ENCODE measurements around the gene UBE2V1.

The UBE2V1 gene

DNA sequence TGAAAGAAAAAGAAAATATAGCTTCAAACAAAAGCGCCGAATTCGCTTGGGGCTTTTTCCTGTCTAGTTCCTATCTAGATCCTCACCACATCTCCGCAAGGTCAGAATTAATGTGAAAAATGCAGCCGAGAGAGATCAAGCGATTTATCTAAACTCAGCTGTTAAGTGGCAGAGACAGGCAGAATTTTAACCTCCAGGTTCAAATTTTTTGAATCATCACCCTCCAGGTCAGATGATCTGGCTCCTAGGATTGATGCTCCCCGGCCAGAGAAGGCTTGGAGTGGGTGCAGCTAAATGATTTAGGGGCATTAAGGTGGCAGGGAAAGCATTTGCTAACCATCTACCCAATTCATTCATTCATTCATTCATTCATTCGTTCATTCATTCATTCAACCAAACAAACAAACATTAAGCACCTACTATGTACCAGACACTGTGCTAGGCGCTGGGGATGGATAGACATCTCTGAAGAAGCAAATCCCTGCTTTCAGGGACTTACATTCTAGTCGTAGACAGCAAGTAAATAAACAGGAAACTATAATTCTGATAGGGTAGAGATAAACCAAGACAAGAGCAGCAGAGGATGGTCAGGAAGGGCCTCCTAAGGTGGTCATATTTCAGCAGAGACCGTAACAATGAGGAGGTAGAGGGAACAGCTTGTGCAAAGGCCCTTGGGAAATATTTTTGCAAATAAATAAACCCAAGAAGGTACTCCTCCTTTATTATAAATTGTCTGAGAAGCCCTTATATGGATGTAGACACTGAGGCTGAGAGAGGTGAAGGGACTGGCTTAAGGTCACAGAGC lies 672 bp upstream of the UBE2V1 start:
- peak overlapping the region; percentile 83 to 89 for H3K4me3 ChIP-seq (ENCODE audit: low read length in 2 of 2)
- H3K4me1 ChIP-seq (ENCODE audit: control insufficient read depth in 2 of 2, insufficient read depth in 1 of 2, low read depth in 1 of 2, low read length in 2 of 2): peaks cover 12 to 15% of the 10 kb centered on the region in 2 donors
- H4K8ac ChIP-seq (ENCODE audit: low read depth, low read length): no peak overlapping the region
- H3K23ac ChIP-seq (ENCODE audit: low read depth, low read length, poor library complexity): no peak overlapping the region
- no peak for DNase-seq (ENCODE audit: low spot score)
- no peaks in the 10 kb centered on the region for H3K27me3 ChIP-seq (ENCODE audit: control insufficient read depth in 3 of 3, insufficient read depth in 3 of 3, low read depth in 1 of 3, low read length in 3 of 3)
- no CpG with 5 or more reads among the region's 11 CpGs for WGBS, 2 donors (ENCODE audit: extremely low coverage in 2 of 2, insufficient read length in 2 of 2, insufficient replicate concordance in 1 of 2)
- H3K14ac ChIP-seq (ENCODE audit: low read length): no peak overlapping the region
- peaks cover 4% of the 10 kb centered on the region for H3K79me1 ChIP-seq (ENCODE audit: low read depth, low read length)
- H3K18ac ChIP-seq (ENCODE audit: low read length): peak overlapping the region; percentile 89
- H4K91ac ChIP-seq (ENCODE audit: low read depth, low read length, poor library complexity): no peak overlapping the region
- peak overlapping the region; percentile 72 for H3K27ac ChIP-seq (replicated peaks; ENCODE audit: low read length)
- H2BK120ac ChIP-seq (ENCODE audit: low read depth, low read length): no peak overlapping the region
- H3K9me3 ChIP-seq (replicated peaks in 1 of 2; ENCODE audit: control insufficient read depth in 2 of 2, insufficient read depth in 1 of 2, low read depth in 1 of 2, low read length in 2 of 2): no peaks in the 10 kb centered on the region
- H2BK15ac ChIP-seq (ENCODE audit: low read length): no peak overlapping the region
- H3K4ac ChIP-seq (ENCODE audit: low read length): no peak overlapping the region
- no peak overlapping the region for H2BK12ac ChIP-seq (ENCODE audit: low read length)
- no peak overlapping the region for H2AK5ac ChIP-seq (ENCODE audit: low read depth, low read length)
- peaks cover 0 to 24% of the 10 kb centered on the region in 2 donors for H3K36me3 ChIP-seq (replicated peaks in 1 of 2; ENCODE audit: control insufficient read depth in 2 of 2, insufficient read depth in 2 of 2, low read length in 2 of 2)
- no peak overlapping the region for H3K9ac ChIP-seq (ENCODE audit: low read depth, low read length, poor library complexity)
- H2AFZ ChIP-seq (ENCODE audit: low read length): peak overlapping the region; percentile 91
- peak overlapping the region; percentile 64 for H3K4me2 ChIP-seq (ENCODE audit: insufficient read depth, low read length, poor library complexity, severe bottlenecking)
- no peak overlapping the region for H2BK5ac ChIP-seq (ENCODE audit: low read length)

DNA sequence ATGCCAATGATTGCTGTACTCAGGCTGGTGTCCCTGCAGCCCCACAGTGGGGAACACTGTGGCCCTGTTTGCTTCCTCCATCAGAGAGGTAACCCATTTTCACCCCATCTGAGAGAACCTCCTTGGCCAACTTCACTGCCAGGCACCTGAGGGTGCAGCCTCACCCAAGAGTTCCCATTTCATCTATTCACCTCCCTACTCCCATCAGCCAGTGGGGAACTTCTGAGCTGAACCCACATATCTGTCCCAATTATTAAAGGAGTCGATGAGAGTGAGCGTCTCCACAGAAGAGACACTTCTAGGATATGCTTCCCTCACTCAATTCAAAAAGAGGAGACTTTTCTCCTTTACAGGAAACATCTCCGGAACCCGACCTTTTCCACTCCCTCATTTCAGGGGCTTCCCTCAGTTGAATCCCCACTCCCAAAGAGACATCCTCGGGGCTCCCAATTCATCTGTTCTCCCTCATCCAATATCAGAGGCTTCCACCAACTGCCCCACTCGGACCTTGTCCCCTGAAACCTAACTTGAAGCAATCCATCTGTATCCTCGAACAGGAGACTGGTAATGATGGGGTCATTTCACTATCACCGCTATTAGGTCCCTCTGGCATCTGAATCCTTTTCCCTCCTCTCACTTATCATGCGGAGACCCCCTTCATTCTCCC lies 988 bp downstream of the UBE2V1 start:
- no peak overlapping the region for H2BK12ac ChIP-seq (ENCODE audit: low read length)
- H3K27me3 ChIP-seq (ENCODE audit: control insufficient read depth in 3 of 3, insufficient read depth in 3 of 3, low read depth in 1 of 3, low read length in 3 of 3): no peaks in the 10 kb centered on the region
- peak overlapping the region; percentile 72 for H2BK5ac ChIP-seq (ENCODE audit: low read length)
- peak overlapping the region; percentile 85 for H3K9ac ChIP-seq (ENCODE audit: low read depth, low read length, poor library complexity)
- H3K9me3 ChIP-seq (replicated peaks in 1 of 2; ENCODE audit: control insufficient read depth in 2 of 2, insufficient read depth in 1 of 2, low read depth in 1 of 2, low read length in 2 of 2): no peaks in the 10 kb centered on the region
- H2AK5ac ChIP-seq (ENCODE audit: low read depth, low read length): no peak overlapping the region
- no peak overlapping the region for H3K27ac ChIP-seq (replicated peaks; ENCODE audit: low read length)
- H3K23ac ChIP-seq (ENCODE audit: low read depth, low read length, poor library complexity): no peak overlapping the region
- peaks cover 4% of the 10 kb centered on the region for H3K79me1 ChIP-seq (ENCODE audit: low read depth, low read length)
- H3K4me2 ChIP-seq (ENCODE audit: insufficient read depth, low read length, poor library complexity, severe bottlenecking): peak overlapping the region; percentile 65
- H2AFZ ChIP-seq (ENCODE audit: low read length): peak overlapping the region; percentile 91
- H4K8ac ChIP-seq (ENCODE audit: low read depth, low read length): no peak overlapping the region
- no peak for DNase-seq (ENCODE audit: low spot score)
- H3K4me1 ChIP-seq (ENCODE audit: control insufficient read depth in 2 of 2, insufficient read depth in 1 of 2, low read depth in 1 of 2, low read length in 2 of 2): peaks cover 12 to 29% of the 10 kb centered on the region in 2 donors
- no peak overlapping the region for H3K4ac ChIP-seq (ENCODE audit: low read length)
- WGBS, 2 donors (ENCODE audit: extremely low coverage in 2 of 2, insufficient read length in 2 of 2, insufficient replicate concordance in 1 of 2): no CpG with 5 or more reads among the region's 9 CpGs
- H2BK15ac ChIP-seq (ENCODE audit: low read length): no peak overlapping the region
- peak overlapping the region; percentile 89 to 93 for H3K4me3 ChIP-seq (ENCODE audit: low read length in 2 of 2)
- H2BK120ac ChIP-seq (ENCODE audit: low read depth, low read length): no peak overlapping the region
- no peak overlapping the region for H4K91ac ChIP-seq (ENCODE audit: low read depth, low read length, poor library complexity)
- peak overlapping the region; percentile 22 for H3K14ac ChIP-seq (ENCODE audit: low read length)
- H3K36me3 ChIP-seq (replicated peaks in 1 of 2; ENCODE audit: control insufficient read depth in 2 of 2, insufficient read depth in 2 of 2, low read length in 2 of 2): peaks cover 0 to 34% of the 10 kb centered on the region in 2 donors
- no peak overlapping the region for H3K18ac ChIP-seq (ENCODE audit: low read length)

GRCh38 chr20:50111120-50111828 lies 1.7 kb downstream of the UBE2V1 start:
- no peak overlapping the region for H3K14ac ChIP-seq (ENCODE audit: low read length)
- H3K4me1 ChIP-seq (ENCODE audit: control insufficient read depth in 2 of 2, insufficient read depth in 1 of 2, low read depth in 1 of 2, low read length in 2 of 2): peaks cover 10 to 27% of the 10 kb centered on the region in 2 donors
- no peak overlapping the region for H4K8ac ChIP-seq (ENCODE audit: low read depth, low read length)
- no peak overlapping the region for H3K4me2 ChIP-seq (ENCODE audit: insufficient read depth, low read length, poor library complexity, severe bottlenecking)
- H4K91ac ChIP-seq (ENCODE audit: low read depth, low read length, poor library complexity): no peak overlapping the region
- no peak overlapping the region for H2AFZ ChIP-seq (ENCODE audit: low read length)
- no peak overlapping the region for H3K18ac ChIP-seq (ENCODE audit: low read length)
- no peak overlapping the region for H3K4ac ChIP-seq (ENCODE audit: low read length)
- no peak overlapping the region for H2BK120ac ChIP-seq (ENCODE audit: low read depth, low read length)
- no peaks in the 10 kb centered on the region for H3K9me3 ChIP-seq (replicated peaks in 1 of 2; ENCODE audit: control insufficient read depth in 2 of 2, insufficient read depth in 1 of 2, low read depth in 1 of 2, low read length in 2 of 2)
- peak overlapping the region; percentile 47 to 89 for H3K4me3 ChIP-seq (ENCODE audit: low read length in 2 of 2)
- H2BK5ac ChIP-seq (ENCODE audit: low read length): no peak overlapping the region
- peaks cover 4% of the 10 kb centered on the region for H3K79me1 ChIP-seq (ENCODE audit: low read depth, low read length)
- H2AK5ac ChIP-seq (ENCODE audit: low read depth, low read length): no peak overlapping the region
- WGBS, 2 donors (ENCODE audit: extremely low coverage in 2 of 2, insufficient read length in 2 of 2, insufficient replicate concordance in 1 of 2): no CpG with 5 or more reads among the region's 10 CpGs
- H3K23ac ChIP-seq (ENCODE audit: low read depth, low read length, poor library complexity): no peak overlapping the region
- H3K27ac ChIP-seq (replicated peaks; ENCODE audit: low read length): no peak overlapping the region
- H2BK15ac ChIP-seq (ENCODE audit: low read length): no peak overlapping the region
- H3K36me3 ChIP-seq (replicated peaks in 1 of 2; ENCODE audit: control insufficient read depth in 2 of 2, insufficient read depth in 2 of 2, low read length in 2 of 2): peaks cover 0 to 37% of the 10 kb centered on the region in 2 donors
- peak overlapping the region; percentile 60 for H3K9ac ChIP-seq (ENCODE audit: low read depth, low read length, poor library complexity)
- H2BK12ac ChIP-seq (ENCODE audit: low read length): no peak overlapping the region
- no peaks in the 10 kb centered on the region for H3K27me3 ChIP-seq (ENCODE audit: control insufficient read depth in 3 of 3, insufficient read depth in 3 of 3, low read depth in 1 of 3, low read length in 3 of 3)
- no peak for DNase-seq (ENCODE audit: low spot score)

Measured in neuronal stem cell (in vitro differentiated cells).